GM19035 (cell line): ENCODE measurements around the gene GPR42.

Experiments used
- ATAC-seq: cut with Tn5 transposase; IDR thresholded peaks from one replicate; pipeline ENCODE4 v1.9.1; 2021; ENCODE audit not compliant: unreplicated experiment

The GPR42 gene

GRCh38 chr19:35417713-35418534, 47.1 kb downstream of the GPR42 start:
- no peak for ATAC-seq

GRCh38 chr19:35419046-35419445, 48.2 kb downstream of the GPR42 start:
- ATAC-seq, result no peak

GRCh38 chr19:35419805-35420204, 48.9 kb downstream of the GPR42 start:
- no peak for ATAC-seq

GRCh38 chr19:35421362-35421761, 50.5 kb downstream of the GPR42 start:
- ATAC-seq, result no peak
